GM19351 (cell line): ENCODE measurements around the gene EIF2B4.
A peak's percentile ranks its signal among the peaks of the same experiment; 100 is the strongest.
"Not testable (repeated sequence)": the region's sequence is repeated elsewhere in the genome, so short reads cannot be mapped to it uniquely, and the experiment has no call there.

Source experiments
- ATAC-seq: cut with Tn5 transposase; IDR thresholded peaks from one replicate; pipeline ENCODE4 v1.9.1; 2021; ENCODE audit warnings: mild to moderate bottlenecking, moderate library complexity; ENCODE audit not compliant: unreplicated experiment

The EIF2B4 gene

GRCh38 chr2:27350106-27350693 lies 19.9 kb downstream of the EIF2B4 start:
- no peak for ATAC-seq

GRCh38 chr2:27347641-27348040 lies 22.5 kb downstream of the EIF2B4 start:
- ATAC-seq: no peak

DNA sequence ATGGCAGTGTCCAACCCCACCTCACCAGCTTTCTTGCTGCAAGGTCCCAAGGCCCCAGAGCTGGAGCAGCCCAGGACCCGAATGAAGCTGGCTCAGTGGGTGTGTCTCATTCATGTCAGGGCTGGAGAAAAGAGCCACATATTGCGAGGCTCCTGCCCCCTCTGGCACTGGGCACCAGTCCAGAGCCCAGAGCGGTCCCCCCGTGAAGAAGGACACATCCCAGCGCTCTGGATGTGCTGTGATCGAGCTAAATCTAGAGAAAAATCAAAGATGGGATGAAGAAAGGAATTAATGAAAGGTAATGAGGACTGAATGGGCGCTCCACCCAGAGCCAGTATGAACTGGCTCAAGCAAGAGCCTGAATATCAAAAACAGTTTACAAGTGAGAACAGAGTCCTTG lies 34.0 kb downstream of the EIF2B4 start:
- no peak for ATAC-seq

DNA sequence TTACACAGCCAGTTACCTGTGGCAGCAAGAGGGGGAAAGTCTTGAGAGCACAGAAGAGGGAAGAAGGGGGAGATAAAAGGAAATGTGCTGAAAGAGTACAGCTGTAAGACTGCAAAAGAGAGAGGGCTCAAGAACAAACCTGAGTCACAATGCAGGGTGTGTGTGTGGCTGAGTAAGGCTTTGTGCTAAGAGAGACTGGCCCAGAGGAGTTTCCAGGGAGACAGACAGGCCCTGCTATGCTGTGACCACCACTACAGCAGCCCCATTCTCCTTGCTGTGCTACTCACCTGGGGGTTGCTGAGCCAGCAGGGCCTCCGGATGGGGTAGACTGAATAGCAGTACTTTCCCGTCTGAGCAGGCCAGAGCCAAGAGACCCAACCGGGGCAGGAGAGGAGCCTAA lies 34.8 kb downstream of the EIF2B4 start:
- ATAC-seq: no peak

- no peak for ATAC-seq
Measured at GRCh38 chr2:27324720-27325119, 45.4 kb downstream of the EIF2B4 start.

DNA sequence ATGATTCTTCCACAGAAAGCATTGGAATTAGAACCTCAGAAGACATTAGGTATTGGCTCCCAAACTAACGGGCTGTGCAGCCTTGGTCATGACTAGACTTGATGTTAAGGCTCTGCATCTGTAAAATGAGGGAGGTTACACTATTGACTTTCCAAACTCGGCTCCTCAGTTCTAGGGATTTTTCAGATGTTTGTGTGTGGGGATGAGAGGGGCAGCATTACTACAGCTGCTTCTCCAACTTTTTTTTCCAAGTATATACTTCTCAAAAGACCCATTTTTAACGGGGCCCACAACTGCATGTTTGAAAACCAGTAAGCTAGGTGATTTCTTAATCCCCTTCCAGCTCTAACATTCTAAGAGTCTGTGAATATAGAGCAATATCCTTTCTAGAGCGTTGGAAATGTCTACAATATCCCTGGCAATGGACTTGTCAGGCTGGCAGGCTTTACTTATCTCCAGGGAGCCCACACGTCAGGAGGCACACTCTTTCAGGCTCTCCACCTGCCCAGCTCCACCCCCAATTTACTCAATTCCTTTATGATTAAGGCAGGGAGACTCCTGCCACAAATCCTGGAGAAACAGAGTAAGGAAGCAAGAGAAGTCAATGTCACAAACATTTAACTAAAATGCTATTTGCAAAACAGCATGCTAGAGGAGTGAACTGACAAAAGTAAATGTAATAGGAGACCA lies 46.4 kb downstream of the EIF2B4 start:
- no peak for ATAC-seq

GRCh38 chr2:27322766-27323595 lies 47.2 kb downstream of the EIF2B4 start, which contains the start of gene MPV17:
Gene MPV17, minus strand, starts transcription at chr2:27323097. Its CDS starts 580 bp downstream, at chr2:27322517.
- peak; percentile 88 for ATAC-seq

GRCh38 chr2:27322301-27322765 lies 47.8 kb downstream of the EIF2B4 start:
- ATAC-seq: no peak

- no peak for ATAC-seq
Measured at GRCh38 chr2:27320958-27321543, 49.1 kb downstream of the EIF2B4 start.

- not testable (repeated sequence) for ATAC-seq
Measured at GRCh38 chr2:27319839-27320238, 50.3 kb downstream of the EIF2B4 start.

DNA sequence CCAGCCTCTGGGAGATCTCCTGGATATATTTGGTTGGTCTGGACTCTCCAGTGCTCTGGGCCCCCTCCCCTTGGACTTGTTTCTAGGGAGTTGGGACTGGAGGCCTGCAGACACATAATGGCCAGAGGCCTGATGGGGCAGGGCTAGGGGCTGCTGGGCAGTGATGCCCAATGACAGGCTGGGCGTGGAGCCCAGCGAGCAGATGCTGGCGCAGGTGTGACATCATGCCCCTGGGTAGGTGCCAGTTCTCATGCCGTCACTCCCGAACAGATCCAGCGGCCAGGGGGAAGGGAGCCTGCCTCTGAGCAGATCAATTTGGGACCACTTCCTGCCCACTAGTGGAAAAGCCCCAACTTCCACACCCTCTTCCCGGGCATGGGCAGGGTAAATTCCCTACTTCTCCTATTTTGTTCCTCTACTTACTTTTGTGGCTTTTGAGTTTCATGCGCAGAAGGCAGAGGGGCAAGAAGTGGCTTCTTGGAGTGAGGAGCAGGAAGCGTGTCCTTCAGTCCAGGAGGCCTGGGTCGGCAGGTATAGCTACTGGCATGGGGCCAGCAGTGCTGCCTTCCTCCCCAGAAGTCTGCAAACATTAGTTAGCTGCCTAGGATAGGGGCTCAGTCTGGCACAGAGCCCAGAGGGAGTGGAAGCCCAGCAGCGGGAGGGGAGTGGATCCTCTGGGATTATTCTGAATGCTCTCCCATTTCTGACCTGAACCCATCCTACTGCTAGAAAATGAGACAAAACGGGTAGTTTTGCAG lies 53.3 kb downstream of the EIF2B4 start:
- no peak for ATAC-seq

DNA sequence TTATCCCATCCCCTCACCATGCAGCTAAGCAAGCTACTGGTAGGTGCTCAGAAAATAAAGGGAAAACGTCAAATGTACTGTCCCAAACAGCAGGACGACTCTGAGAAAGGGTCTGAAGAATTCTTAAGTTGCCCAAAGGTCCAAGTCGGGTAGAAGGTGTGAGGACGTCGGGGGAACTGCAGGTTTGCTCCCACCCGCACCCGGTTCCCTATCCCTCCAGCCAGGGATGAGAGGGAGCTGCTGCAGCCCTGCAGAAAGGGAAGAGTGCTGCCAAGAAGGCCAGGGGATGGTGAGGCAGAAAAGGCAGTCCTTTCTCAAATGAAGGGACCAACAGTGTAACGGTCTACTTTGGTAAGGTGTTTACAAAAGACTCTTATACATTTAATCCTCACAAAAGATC lies 55.0 kb downstream of the EIF2B4 start:
- no peak for ATAC-seq

GRCh38 chr2:27314709-27315108 lies 55.4 kb downstream of the EIF2B4 start:
- ATAC-seq: no peak
